Fibroblast of upper back skin (primary cell): ENCODE data around the gene LYPD3.

ENCODE experiments used
- DNase-seq: peaks from one replicate; pipeline ENCODE4 v3.0.0-alpha.2; 2013

The LYPD3 gene

GRCh38 chr19:43429395-43429794 lies 36.0 kb downstream of the LYPD3 start:
- DNase-seq = no peak

GRCh38 chr19:43425567-43426392 lies 39.6 kb downstream of the LYPD3 start:
- DNase-seq = peak; percentile 3

GRCh38 chr19:43423779-43424178 lies 41.6 kb downstream of the LYPD3 start:
- no peak for DNase-seq

- no peak for DNase-seq
These were observed 42.7 kb downstream of the LYPD3 start for GRCh38 chr19:43422689-43423066.

- DNase-seq = no peak
These were observed 43.3 kb downstream of the LYPD3 start for GRCh38 chr19:43422000-43422688.

GRCh38 chr19:43420954-43421353 lies 44.5 kb downstream of the LYPD3 start:
- no peak for DNase-seq

GRCh38 chr19:43416951-43417623 lies 48.3 kb downstream of the LYPD3 start:
- no peak for DNase-seq

GRCh38 chr19:43414554-43414953 lies 50.9 kb downstream of the LYPD3 start, which contains the start of gene TEX101:
Gene TEX101, plus strand, starts transcription at chr19:43414890. Its CDS starts 1,030 bp downstream, at chr19:43415920.
- no peak for DNase-seq

- no peak for DNase-seq
These were observed 53.0 kb downstream of the LYPD3 start for GRCh38 chr19:43412441-43412840.
